ENCODE data around the gene CXXC1. TPM values are rescaled to one million over a fixed set of nuclear protein-coding genes. Genes with fewer than 3 reads are reported as not detected.
"Not testable (repeated sequence)": the region's sequence is repeated elsewhere in the genome, so short reads cannot be mapped to it uniquely, and the experiment has no call there.

The CXXC1 gene
- total and polyA plus RNA-seq, 2 of the 13 experiments (the other 11 are each of a cell fraction or from before 2014, with no cell fraction given), result 32.9 to 39.0 TPM

DNA sequence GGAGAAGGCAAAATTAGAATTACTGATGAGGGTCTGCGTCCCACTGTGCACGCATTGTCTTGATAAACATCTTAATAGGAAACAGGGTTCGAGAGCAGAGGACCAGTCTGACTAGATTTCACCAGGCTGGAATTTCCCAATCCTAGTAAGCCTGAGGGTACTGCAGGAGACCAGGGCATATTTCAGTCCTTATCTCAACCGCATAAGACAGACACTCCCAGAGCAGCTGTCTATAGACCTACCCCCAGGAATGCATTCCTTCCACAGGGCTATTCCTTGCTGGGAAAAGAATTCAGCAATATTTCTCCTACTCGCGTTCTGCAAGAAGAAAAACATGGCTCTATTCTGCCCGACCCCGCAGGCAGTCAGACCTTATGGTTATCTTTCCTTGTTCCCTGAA, 45.7 kb downstream of the CXXC1 start:
- BruUV-seq (replicated peaks); H2AFZ ChIP-seq (ENCODE audit: low read length); H4K20me1 ChIP-seq (ENCODE audit: insufficient read depth, low read length); intact Hi-C loops (cut with micrococcal nuclease; ENCODE audit: unreplicated experiment); H3K27ac ChIP-seq (ENCODE audit: extremely low read length, insufficient read depth, low read length); H3K9ac ChIP-seq (ENCODE audit: insufficient read depth, low read depth, low read length); in situ Hi-C loops (cut with HindIII; ENCODE audit: extremely low pct_ligation_motif_present, low pct_unique_long_range_greater_than_20kb); CTCF ChIA-PET (ENCODE audit: low intra/inter-chr PET ratio, low total read pairs); H3K9me3 ChIP-seq (ENCODE audit: low read length); POLR2A ChIA-PET; FAIRE-seq; H3K4me1 ChIP-seq (ENCODE audit: insufficient read depth, low read length); H3K4me2 ChIP-seq (ENCODE audit: low read depth, low read length); ATAC-seq; H3K79me2 ChIP-seq (ENCODE audit: insufficient read depth, low read length); H3K36me3 ChIP-seq (replicated peaks in 1 of 2; ENCODE audit: control insufficient read depth in 1 of 2, insufficient read depth in 2 of 2, low read length in 2 of 2); H3K27me3 ChIP-seq (ENCODE audit: control insufficient read depth in 1 of 2, insufficient read depth in 2 of 2, low read length in 2 of 2); DNase-seq (ENCODE audit: low spot score); H3K4me3 ChIP-seq (replicated peaks in 1 of 3; ENCODE audit: insufficient read depth in 1 of 3, low read depth in 2 of 3, low read length in 3 of 3): not testable (repeated sequence)
- WGBS (ENCODE audit: low lambda C conversion rate), result 42% methylated on average over 8 of the region's 8 CpGs

GRCh38 chr18:50240080-50240563, 47.4 kb downstream of the CXXC1 start:
- H3K27me3 ChIP-seq (ENCODE audit: control insufficient read depth in 1 of 2, insufficient read depth in 2 of 2, low read length in 2 of 2), result no peaks in the 10 kb centered on the region; a peak in 1 of 5 replicates
- ATAC-seq, result no peak
- DNase-seq (ENCODE audit: low spot score), result no peak
- H3K4me3 ChIP-seq (replicated peaks in 1 of 3; ENCODE audit: insufficient read depth in 1 of 3, low read depth in 2 of 3, low read length in 3 of 3), result no peak overlapping the region
- H3K79me2 ChIP-seq (ENCODE audit: insufficient read depth, low read length), result no peaks in the 10 kb centered on the region
- no peak for TF ChIP-seq FOXA1 (IDR thresholded peaks at IDR 0.05)
- no peak for TF ChIP-seq FOXA1 (CRISPR knock-in tag; IDR thresholded peaks at IDR 0.05)
- TF ChIP-seq MAFF (IDR thresholded peaks at IDR 0.05; ENCODE audit: low read depth, low read length), result no peak
- no peak for TF ChIP-seq ZFP36L1 (CRISPR knock-in tag; IDR thresholded peaks at IDR 0.05)
- TF ChIP-seq ZC3H4 (CRISPR knock-in tag; IDR thresholded peaks at IDR 0.05; ENCODE audit: borderline replicate concordance), result no peak
- no peak for TF ChIP-seq CENPT (CRISPR knock-in tag; IDR thresholded peaks at IDR 0.05; ENCODE audit: low read depth)
- TF ChIP-seq PLSCR1 (CRISPR knock-in tag; IDR thresholded peaks at IDR 0.05; ENCODE audit: borderline replicate concordance), result no peak
- TF ChIP-seq ZNF562 (CRISPR knock-in tag; IDR thresholded peaks at IDR 0.05; ENCODE audit: borderline replicate concordance), result no peak
- TF ChIP-seq, protein P1, sequence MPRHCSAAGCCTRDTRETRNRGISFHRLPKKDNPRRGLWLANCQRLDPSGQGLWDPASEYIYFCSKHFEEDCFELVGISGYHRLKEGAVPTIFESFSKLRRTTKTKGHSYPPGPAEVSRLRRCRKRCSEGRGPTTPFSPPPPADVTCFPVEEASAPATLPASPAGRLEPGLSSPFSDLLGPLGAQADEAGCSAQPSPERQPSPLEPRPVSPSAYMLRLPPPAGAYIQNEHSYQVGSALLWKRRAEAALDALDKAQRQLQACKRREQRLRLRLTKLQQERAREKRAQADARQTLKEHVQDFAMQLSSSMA (CRISPR knock-in tag; IDR thresholded peaks at IDR 0.05), result no peak
- TF ChIP-seq, protein P2, sequence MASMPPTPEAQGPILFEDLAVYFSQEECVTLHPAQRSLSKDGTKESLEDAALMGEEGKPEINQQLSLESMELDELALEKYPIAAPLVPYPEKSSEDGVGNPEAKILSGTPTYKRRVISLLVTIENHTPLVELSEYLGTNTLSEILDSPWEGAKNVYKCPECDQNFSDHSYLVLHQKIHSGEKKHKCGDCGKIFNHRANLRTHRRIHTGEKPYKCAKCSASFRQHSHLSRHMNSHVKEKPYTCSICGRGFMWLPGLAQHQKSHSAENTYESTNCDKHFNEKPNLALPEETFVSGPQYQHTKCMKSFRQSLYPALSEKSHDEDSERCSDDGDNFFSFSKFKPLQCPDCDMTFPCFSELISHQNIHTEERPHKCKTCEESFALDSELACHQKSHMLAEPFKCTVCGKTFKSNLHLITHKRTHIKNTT (CRISPR knock-in tag; IDR thresholded peaks at IDR 0.05), result no peak
- TF ChIP-seq, protein P3, sequence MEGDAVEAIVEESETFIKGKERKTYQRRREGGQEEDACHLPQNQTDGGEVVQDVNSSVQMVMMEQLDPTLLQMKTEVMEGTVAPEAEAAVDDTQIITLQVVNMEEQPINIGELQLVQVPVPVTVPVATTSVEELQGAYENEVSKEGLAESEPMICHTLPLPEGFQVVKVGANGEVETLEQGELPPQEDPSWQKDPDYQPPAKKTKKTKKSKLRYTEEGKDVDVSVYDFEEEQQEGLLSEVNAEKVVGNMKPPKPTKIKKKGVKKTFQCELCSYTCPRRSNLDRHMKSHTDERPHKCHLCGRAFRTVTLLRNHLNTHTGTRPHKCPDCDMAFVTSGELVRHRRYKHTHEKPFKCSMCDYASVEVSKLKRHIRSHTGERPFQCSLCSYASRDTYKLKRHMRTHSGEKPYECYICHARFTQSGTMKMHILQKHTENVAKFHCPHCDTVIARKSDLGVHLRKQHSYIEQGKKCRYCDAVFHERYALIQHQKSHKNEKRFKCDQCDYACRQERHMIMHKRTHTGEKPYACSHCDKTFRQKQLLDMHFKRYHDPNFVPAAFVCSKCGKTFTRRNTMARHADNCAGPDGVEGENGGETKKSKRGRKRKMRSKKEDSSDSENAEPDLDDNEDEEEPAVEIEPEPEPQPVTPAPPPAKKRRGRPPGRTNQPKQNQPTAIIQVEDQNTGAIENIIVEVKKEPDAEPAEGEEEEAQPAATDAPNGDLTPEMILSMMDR (CRISPR knock-in tag; IDR thresholded peaks at IDR 0.05), result no peak
- no peak for TF ChIP-seq ZNF576 (CRISPR knock-in tag; IDR thresholded peaks at IDR 0.05)
- TF ChIP-seq MTA1 (CRISPR knock-in tag; IDR thresholded peaks at IDR 0.05; ENCODE audit: borderline replicate concordance), result no peak
- ChIA-PET CTCF (ENCODE audit: low intra/inter-chr PET ratio, low total read pairs) (no interaction called here), POLR2A (no interaction called here)
- no peak overlapping the region for H3K4me2 ChIP-seq (ENCODE audit: low read depth, low read length)
- intact Hi-C loops (cut with micrococcal nuclease; ENCODE audit: unreplicated experiment) (no loop called here), in situ Hi-C loops (cut with HindIII; ENCODE audit: extremely low pct_ligation_motif_present, low pct_unique_long_range_greater_than_20kb) (no loop called here)
- no peaks in the 10 kb centered on the region for H4K20me1 ChIP-seq (ENCODE audit: insufficient read depth, low read length)
- no peak overlapping the region for H3K27ac ChIP-seq (ENCODE audit: extremely low read length, insufficient read depth, low read length)
- no TSS peak for BruUV-seq (replicated peaks)
- H3K4me1 ChIP-seq (ENCODE audit: insufficient read depth, low read length), result no peaks in the 10 kb centered on the region
- FAIRE-seq, result no peak
- H3K9me3 ChIP-seq (ENCODE audit: low read length), result peaks cover 10% of the 10 kb centered on the region; the same call in 1 of the 2 replicates
- no peaks in the 10 kb centered on the region for H3K36me3 ChIP-seq (replicated peaks in 1 of 2; ENCODE audit: control insufficient read depth in 1 of 2, insufficient read depth in 2 of 2, low read length in 2 of 2)
- no peak overlapping the region for H3K9ac ChIP-seq (ENCODE audit: insufficient read depth, low read depth, low read length)
- WGBS (ENCODE audit: low lambda C conversion rate), result 29% methylated on average over 3 of the region's 3 CpGs
- H2AFZ ChIP-seq (ENCODE audit: low read length), result no peak overlapping the region
